ENCODE data around the gene EIF3D. TPM values are rescaled to one million over a fixed set of nuclear protein-coding genes. Genes with fewer than 3 reads are reported as not detected.

EIF3D gene
- total RNA-seq, 1 experiment from 2014 or later = 306 TPM

GRCh38 chr22:36465232-36466021 is 63.5 kb downstream of the EIF3D start:
- Histone ChIP-seq H3K4me1 (ENCODE audit: control insufficient read depth in 1 of 2, insufficient read depth in 2 of 2, low read length in 2 of 2) (peaks cover 72 to 85% of the 10 kb centered on the region in 2 experiments), H3K79me2 (ENCODE audit: insufficient read depth, low read length) (no peaks in the 10 kb centered on the region), H3K9me2 (ENCODE audit: insufficient read depth) (no peaks in the 10 kb centered on the region), H3K27me3 (ENCODE audit: insufficient read depth, low read length) (no peaks in the 10 kb centered on the region), H3K27ac (ENCODE audit: low read depth, low read length) (peak overlapping the region; percentile 77), H3K4me2 (ENCODE audit: low read length) (peak overlapping the region; percentile 80), H3K9me3 (ENCODE audit: control insufficient read depth in 1 of 2, insufficient read depth in 1 of 2, low read depth in 1 of 2, low read length in 2 of 2) (no peaks in the 10 kb centered on the region), H2AFZ (ENCODE audit: low read depth, low read length, poor library complexity, severe bottlenecking) (no peak overlapping the region), H3K36me3 (ENCODE audit: control insufficient read depth in 1 of 2, insufficient read depth in 2 of 2, low read length in 2 of 2) (peaks cover 0 to 8% of the 10 kb centered on the region in 2 experiments; a peak in 1 of 4 replicates), H4K20me1 (ENCODE audit: insufficient read depth) (no peaks in the 10 kb centered on the region), H3K9ac (ENCODE audit: low read length) (peak overlapping the region; percentile 54), H3K4me3 (replicated peaks in 1 of 2; ENCODE audit: low read depth in 1 of 2, low read length in 2 of 2) (peak overlapping the region in 1 of 2 experiments; percentile 32; a peak in 2 of 4 replicates)
- intact Hi-C loops (cut with micrococcal nuclease) = loop anchor here (5.0 kb wide), 1 partner anchor 78 kb away; the partner anchor contains the start of gene MYH9
- peak; percentile 86 for DNase-seq (ENCODE audit: low read depth, low spot score)
- CTCF ChIA-PET = interaction anchor here (3.8 kb wide), 1 partner anchor 164 kb away, joined by 20 read pairs; no protein-coding TSS in a partner anchor
- TSS peak; percentile 88 for BruUV-seq (replicated peaks)
- POLR2A ChIA-PET = interaction anchor here (0.6 to 2.0 kb wide), 4 partner anchors 11 to 77 kb away, joined by 3 to 5 read pairs (median 4); partner anchors contain the start of gene MYH9
- RAD21 ChIA-PET (ENCODE audit: low non-redundant PET in 1 of 2, low total read pairs in 2 of 2, uncharacterized antibody in 2 of 2, unreplicated experiment in 2 of 2) = no interaction called here
- peak; percentile 79 for ATAC-seq
- TF ChIP-seq CBX3 (IDR thresholded peaks at IDR 0.05; ENCODE audit: low read depth) (peak; percentile 61; the same call in 1 of the 2 replicates), EZH2phosphoT487 (IDR thresholded peaks at IDR 0.05; ENCODE audit: borderline replicate concordance) (no peak), TCF7L2 (IDR thresholded peaks at IDR 0.05; ENCODE audit: borderline replicate concordance, extremely low read depth, insufficient read depth, insufficient read length) (peak; percentile 10), POLR2AphosphoS5 (IDR thresholded peaks at IDR 0.05; ENCODE audit: low read depth, low read length) (peak; percentile 56; the same call in 1 of the 2 replicates), POLR2A (IDR thresholded peaks at IDR 0.05; ENCODE audit: borderline replicate concordance, extremely low read depth, insufficient read depth, insufficient read length) (no peak), ZFX (IDR thresholded peaks at IDR 0.05) (no peak), JUND (IDR thresholded peaks at IDR 0.05) (peak; percentile 89), SRF (IDR thresholded peaks at IDR 0.05; ENCODE audit: low read depth) (peak; percentile 91), EZH2 (IDR thresholded peaks at IDR 0.05) (no peak), ZBTB33 (IDR thresholded peaks at IDR 0.05; ENCODE audit: extremely low read depth, insufficient replicate concordance, low read length) (no peak), RAD21 (IDR thresholded peaks at IDR 0.05; ENCODE audit: low read depth) (peak; percentile 29; the same call in 1 of the 2 replicates), EGR1 (IDR thresholded peaks at IDR 0.05; ENCODE audit: low read depth) (no peak), ELF1 (IDR thresholded peaks at IDR 0.05; ENCODE audit: borderline replicate concordance, low read depth) (no peak), ZNF274 (IDR thresholded peaks at IDR 0.05; ENCODE audit: low read depth, low read length) (no peak), SIN3A (IDR thresholded peaks at IDR 0.05; ENCODE audit: low read depth) (peak; percentile 88), SP1 (IDR thresholded peaks at IDR 0.05; ENCODE audit: low read depth) (peak; percentile 89), REST (IDR thresholded peaks at IDR 0.05; ENCODE audit: low read depth) (no peak), MAX (IDR thresholded peaks at IDR 0.05) (peak; percentile 86), CEBPB (IDR thresholded peaks at IDR 0.05; ENCODE audit: low read depth) (no peak), ATF3 (IDR thresholded peaks at IDR 0.05) (no peak), YY1 (IDR thresholded peaks at IDR 0.05; ENCODE audit: extremely low read depth, insufficient replicate concordance, low read depth, low read length) (no peak)

Data from HCT116 (cell line).